GM19099 (cell line): ENCODE measurements around the gene DONSON.

Experiments used
- POLR2A ChIP-seq: IDR thresholded peaks from 3 replicates; pipeline ENCODE4 v1.6.1; 2011; ENCODE audit warnings: low read depth; ENCODE audit not compliant: insufficient read length; ENCODE audit errors: extremely low read depth

The DONSON gene

GRCh38 chr21:33544451-33545195, 43.9 kb downstream of the DONSON start:
- TF ChIP-seq POLR2A = no peak

- TF ChIP-seq POLR2A = no peak
Measured at GRCh38 chr21:33543505-33544129, 44.9 kb downstream of the DONSON start.

- peak; percentile 91 for TF ChIP-seq POLR2A
Measured at GRCh38 chr21:33542640-33543504, 45.6 kb downstream of the DONSON start, which contains the start of gene SON. Gene SON (plus strand): TSS chr21:33543038. CDS start chr21:33543093, 55 bp downstream.

DNA sequence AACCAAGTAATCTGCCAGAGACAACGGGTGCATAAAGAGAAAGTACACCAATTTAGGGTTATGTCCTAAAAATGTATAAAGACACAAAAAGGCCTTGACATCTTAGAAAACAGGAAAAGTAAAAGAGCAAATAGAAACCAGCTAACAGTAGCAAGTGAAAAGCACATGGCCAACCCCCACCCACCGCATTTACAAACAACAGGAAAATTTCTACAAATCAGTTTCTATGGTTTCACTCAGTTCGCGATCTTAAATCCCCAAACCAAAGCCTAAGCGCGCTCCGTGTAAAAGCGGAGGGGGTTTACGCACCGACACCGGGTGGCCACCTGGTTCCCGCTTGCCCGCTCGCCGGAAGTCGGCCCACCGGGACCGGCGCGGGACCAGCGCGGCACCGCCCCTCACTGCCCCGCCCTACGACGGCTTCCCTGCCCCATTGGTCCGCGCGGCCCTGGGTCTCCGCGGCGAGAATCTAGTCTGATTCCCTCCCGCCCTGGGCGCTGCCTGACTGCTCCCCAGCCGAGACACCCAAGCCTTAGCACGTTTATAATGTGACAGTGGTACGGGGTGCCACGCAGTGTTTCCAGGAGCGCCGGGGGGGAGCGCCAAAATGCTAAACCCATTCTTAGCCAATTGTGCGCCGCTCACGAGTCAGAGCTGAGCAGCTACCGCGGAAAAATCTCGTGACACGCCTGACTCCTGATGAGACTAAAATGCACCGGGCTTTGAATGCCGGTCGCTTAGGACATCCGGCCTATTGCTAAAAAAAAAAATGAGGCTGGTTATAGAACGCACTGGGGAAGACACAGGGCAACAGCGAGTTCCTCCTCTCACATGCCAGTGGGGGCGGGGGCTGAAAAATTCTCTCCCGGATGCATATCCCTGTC, 46.5 kb downstream of the DONSON start, which contains the start of gene GART:
GART (minus strand) TSS at position 362 of the 884 bp plus-strand sequence. CDS start 2,802 bp downstream, outside the sequence.
- TF ChIP-seq POLR2A = peak; percentile 81

GRCh38 chr21:33541105-33541711, 47.3 kb downstream of the DONSON start:
- no peak for TF ChIP-seq POLR2A

DNA sequence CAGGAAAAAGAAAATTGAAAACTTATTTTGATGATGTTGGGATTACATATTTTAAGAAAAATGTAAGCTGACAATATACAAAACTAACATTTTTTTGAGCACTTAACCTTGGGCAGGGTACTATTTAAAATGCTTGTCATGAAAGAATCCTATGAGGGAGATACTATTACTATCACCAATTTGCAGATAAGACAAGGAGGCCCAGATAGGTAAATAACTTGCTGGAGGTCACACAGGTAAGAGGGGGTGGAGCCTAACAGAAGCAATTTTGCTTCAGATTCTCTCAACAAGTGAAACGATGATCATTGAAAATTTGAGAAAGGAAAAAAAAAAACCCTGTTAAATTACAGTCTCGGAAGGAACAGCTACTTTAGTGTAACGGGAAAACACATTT, 47.8 kb downstream of the DONSON start:
- TF ChIP-seq POLR2A = no peak

- no peak for TF ChIP-seq POLR2A
Measured at GRCh38 chr21:33539616-33540015, 48.9 kb downstream of the DONSON start.

GRCh38 chr21:33537212-33537611, 51.3 kb downstream of the DONSON start:
- no peak for TF ChIP-seq POLR2A

GRCh38 chr21:33531007-33531406, 57.5 kb downstream of the DONSON start:
- TF ChIP-seq POLR2A = no peak
